HG03280 (cell line): ENCODE data around the gene PSENEN.

ENCODE experiments used
- ATAC-seq: cut with Tn5 transposase; IDR thresholded peaks from one replicate; pipeline ENCODE4 v1.9.1; 2021; ENCODE audit warnings: mild to moderate bottlenecking, moderate library complexity; ENCODE audit not compliant: unreplicated experiment

Gene PSENEN

DNA sequence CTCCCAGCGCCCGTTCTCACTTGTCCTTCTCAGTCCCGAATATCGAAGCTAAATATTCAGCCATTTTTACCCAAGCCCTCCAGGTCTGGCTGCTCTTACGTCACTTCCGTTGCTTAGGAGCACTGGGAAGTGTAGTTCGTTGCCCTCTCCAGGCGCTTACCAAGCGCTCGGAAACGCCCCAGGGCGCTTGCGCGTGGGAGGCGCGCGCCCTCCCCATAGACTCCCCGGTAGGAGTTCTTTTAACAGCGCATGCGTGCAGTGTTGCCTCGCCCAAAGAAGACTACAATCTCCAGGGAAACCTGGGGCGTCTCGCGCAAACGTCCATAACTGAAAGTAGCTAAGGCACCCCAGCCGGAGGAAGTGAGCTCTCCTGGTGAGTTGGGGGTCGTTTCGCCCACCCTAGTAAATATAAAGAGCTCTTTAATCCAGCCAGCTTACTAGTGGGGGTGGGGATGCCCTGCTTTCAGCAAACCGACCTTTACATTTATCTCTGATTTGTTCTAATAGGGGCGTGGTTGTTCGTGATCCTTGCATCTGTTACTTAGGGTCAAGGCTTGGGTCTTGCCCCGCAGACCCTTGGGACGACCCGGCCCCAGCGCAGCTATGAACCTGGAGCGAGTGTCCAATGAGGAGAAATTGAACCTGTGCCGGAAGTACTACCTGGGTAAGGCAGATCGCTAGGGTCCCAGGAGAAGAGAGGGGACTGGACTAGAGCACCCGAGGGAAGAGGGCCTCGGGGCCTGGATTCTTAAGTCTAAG, at the start of gene PSENEN, which contains the start of gene U2AF1L4:
Gene PSENEN (plus strand): TSS at position 324 of the 759 bp plus-strand sequence. CDS start 280 bp downstream, at position 604.
Gene U2AF1L4 (minus strand): TSS at position 91 of the 759 bp plus-strand sequence. CDS start 27 bp downstream, at position 64.
- ATAC-seq, result peak; percentile 40

GRCh38 chr19:35695895-35696422, 49.5 kb upstream of the PSENEN start:
- ATAC-seq, result no peak

DNA sequence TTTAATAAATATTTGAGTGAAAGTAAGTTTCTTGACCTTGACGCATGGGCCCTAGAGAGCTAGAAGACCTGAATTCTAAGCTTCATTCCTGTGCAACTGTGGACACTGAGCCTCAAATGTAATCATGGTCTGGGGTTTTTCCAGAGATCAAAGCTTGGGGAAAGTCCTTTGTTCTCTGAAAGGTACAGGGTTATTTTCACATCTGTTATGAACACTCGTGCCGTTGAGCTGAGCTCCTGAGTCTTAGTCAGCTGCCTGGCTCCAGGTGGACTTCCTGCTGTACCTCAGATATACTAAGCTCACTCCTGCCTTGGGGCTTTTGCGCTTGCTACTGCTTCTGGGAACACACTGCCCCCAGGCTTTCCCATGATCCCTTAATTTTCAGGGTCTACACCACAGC, 48.6 kb upstream of the PSENEN start:
- ATAC-seq, result no peak

GRCh38 chr19:35702223-35703012, 43.0 kb upstream of the PSENEN start:
- ATAC-seq, result peak; percentile 95

- ATAC-seq, result no peak
These were observed 42.1 kb upstream of the PSENEN start for GRCh38 chr19:35703343-35703742.

DNA sequence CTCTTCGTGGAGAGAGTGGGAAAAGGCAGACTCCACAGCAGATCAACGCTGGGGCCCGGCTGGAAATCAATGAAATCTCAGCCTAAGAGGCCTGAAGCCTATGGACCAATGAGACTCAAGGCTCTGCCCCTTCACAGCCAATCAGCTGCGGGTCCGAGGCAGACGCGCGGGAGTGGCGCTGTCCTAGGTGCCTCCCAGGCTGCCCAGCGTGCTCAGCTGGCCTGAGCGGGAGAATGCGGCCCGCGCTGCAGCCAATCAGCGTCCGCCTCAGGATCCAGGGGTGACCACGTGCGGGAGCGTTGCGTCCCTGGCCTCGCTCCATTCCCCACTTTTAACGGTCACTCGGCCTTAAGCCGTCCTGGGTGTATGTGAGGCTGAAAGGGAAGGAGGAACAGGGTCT, 41.2 kb upstream of the PSENEN start, which contains the start of gene ZBTB32:
Gene ZBTB32 (plus strand): TSS at position 341 of the 400 bp plus-strand sequence. CDS start 10,069 bp downstream, outside the sequence.
- no peak for ATAC-seq

- no peak for ATAC-seq
These were observed 37.1 kb upstream of the PSENEN start for GRCh38 chr19:35708391-35708790.

DNA sequence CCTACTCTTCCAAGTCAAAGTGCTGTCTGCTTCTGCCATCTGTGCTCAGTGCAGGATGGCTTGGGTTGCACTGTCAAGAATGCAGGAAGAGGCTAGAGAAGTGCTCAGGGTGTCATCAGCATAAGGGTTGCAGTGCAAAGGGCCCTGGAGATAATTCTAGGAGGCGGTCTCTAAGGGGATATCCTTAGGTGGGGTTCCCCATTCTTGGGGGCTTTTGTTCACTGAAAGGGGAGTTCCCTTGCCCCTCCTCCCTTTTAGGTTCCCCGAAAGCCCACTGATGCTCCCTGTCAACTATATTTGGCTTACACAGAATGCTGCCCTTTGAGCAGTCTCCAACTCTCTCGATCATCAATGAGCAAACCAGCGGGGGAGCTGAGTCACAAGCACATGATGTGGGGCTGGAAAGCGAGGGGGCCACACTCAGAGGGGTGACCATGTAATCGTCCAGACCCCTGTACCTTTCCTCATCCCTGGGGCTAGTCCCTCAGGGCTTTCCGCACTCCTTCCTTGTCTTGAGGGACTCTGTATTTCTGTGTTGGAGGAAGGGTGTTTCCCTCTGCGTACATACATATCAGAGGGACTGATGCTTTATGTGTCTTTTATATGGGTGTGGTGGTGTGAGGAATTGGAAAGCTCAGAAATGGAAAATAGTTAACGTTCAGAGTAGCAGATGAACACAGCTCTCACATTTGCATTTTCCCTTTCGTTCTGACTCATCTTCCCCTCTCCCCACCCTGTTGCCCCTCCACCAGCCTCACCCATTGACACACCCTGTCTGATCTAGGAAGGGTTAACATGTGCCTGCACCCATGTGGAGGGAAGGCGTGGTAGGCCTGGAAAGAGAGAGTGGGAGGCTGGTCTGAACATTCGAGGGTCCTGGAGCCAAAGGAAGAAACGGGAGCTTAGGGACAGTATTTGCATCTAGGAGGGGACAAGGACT, 34.4 kb upstream of the PSENEN start:
- no peak for ATAC-seq

DNA sequence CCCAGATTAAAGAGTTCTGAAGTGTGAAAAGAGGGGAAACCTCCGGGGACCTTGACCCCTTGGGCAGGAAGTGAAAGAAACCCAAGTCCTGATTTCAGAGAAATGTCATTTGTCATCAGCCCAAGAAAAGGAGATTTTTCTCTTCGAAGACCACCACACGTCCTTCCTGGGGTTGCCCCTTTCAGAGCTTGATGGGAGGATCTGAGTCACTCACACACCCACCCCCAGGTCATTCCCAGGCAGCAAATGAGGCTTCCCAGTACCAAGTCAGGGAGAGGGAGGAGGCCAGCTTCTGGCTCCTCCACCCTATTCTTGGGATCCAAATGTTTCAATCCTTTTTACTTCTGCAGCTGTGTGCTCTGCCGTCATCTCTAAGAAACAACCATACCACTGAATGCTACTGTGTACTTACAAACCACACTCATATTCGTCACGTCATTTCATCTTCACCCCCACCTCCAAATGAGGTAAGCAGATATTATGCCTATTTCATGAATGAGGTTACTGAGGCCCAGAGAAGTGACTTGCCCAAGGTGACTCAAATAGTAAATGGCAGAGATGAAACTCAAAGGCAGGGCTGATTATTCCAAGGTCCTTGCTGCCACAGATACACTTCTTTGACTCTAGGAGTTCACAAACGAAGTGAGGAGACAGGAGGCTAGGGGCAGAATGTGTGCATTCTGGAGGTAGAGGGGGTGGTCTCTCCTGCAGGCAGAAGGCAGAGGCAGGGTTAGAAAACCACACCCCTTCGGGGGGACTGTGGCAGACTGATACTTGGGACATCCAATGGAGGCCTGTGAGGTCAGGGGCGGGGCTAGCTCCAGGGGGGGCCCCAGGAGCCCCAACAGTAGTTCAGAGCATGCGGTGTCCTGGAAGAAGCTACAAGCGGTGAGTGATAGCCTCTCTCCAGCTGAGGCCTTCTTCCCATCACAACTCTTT, 32.6 kb upstream of the PSENEN start:
- ATAC-seq, result no peak

- no peak for ATAC-seq
These were observed 32.0 kb upstream of the PSENEN start for GRCh38 chr19:35713506-35713850.

GRCh38 chr19:35713904-35714495, 31.5 kb upstream of the PSENEN start:
- no peak for ATAC-seq

GRCh38 chr19:35714601-35715354, 30.7 kb upstream of the PSENEN start:
- no peak for ATAC-seq

DNA sequence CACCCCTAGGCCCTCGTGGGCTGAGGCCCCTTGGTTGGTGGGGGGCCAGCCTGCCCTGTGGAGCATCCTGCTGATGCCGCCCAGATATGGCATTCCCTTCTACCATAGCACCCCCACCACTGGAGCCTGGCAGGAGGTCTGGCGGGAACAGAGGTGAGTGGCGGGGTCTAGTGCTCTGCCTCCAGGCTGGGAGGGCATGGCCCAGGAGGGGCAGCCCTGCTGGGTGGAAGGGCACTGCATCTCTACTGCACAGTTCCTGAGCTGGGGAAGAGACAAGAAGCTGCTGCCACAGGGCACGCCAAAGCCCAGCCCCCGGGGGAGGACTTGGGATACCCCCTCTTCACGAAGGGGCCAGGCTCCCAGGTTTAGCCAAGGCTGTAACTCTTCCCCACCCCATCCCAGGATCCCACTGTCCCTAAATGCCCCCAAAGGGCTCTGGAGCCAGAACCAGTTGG, 30.1 kb upstream of the PSENEN start:
- ATAC-seq, result no peak

GRCh38 chr19:35715981-35716800, 29.3 kb upstream of the PSENEN start:
- ATAC-seq, result no peak

- peak; percentile 57 for ATAC-seq
These were observed 28.4 kb upstream of the PSENEN start for GRCh38 chr19:35716801-35717664.

- ATAC-seq, result peak; percentile 48
These were observed 27.6 kb upstream of the PSENEN start, which contains the start of gene KMT2B for GRCh38 chr19:35717665-35718344. KMT2B (plus strand) TSS chr19:35718003; CDS start chr19:35718019, 16 bp downstream.
